GM06990 (cell line): Measurements from ENCODE around the gene HOXA11.

Experiments
- DNase-seq: peaks from one replicate; pipeline ENCODE4 v3.0.0-alpha.2; 2011; ENCODE audit not compliant: insufficient read length; ENCODE audit errors: extremely low read depth
- H3K27me3 ChIP-seq: replicated peaks from 2 replicates; pipeline ENCODE4 v1.6.0; 2011; ENCODE audit warnings: low read length; ENCODE audit not compliant: control insufficient read depth, insufficient read depth
- H3K36me3 ChIP-seq: 2 replicates; pipeline ENCODE4 v1.5.1; 2011; ENCODE audit warnings: low read length; ENCODE audit not compliant: control insufficient read depth, insufficient read depth
- H3K4me3 ChIP-seq: replicated peaks from 2 replicates; pipeline ENCODE4 v1.5.1; 2011; ENCODE audit warnings: low read depth, mild to moderate bottlenecking, control low read depth, low read length
- CTCF ChIP-seq: IDR thresholded peaks from 2 replicates; pipeline ENCODE4 v1.5.1; 2011; ENCODE audit warnings: low read length, control low read depth, mild to moderate bottlenecking, inconsistent platforms; ENCODE audit not compliant: insufficient read depth, poor library complexity, severe bottlenecking

The HOXA11 gene

GRCh38 chr7:27159266-27160144, 25.5 kb downstream of the HOXA11 start:
- H3K36me3 ChIP-seq: no peaks in the 10 kb centered on the region
- TF ChIP-seq CTCF: no peak
- H3K4me3 ChIP-seq: no peak overlapping the region; the same call in 1 of the 2 replicates
- no peak for DNase-seq
- peaks cover 2% of the 10 kb centered on the region for H3K27me3 ChIP-seq

GRCh38 chr7:27158436-27159265, 26.4 kb downstream of the HOXA11 start:
- no peak for TF ChIP-seq CTCF
- Histone ChIP-seq H3K27me3 (peaks cover 2% of the 10 kb centered on the region), H3K36me3 (no peaks in the 10 kb centered on the region), H3K4me3 (no peak overlapping the region)
- no peak for DNase-seq

GRCh38 chr7:27157702-27158431, 27.2 kb downstream of the HOXA11 start:
- Histone ChIP-seq H3K27me3 (peaks cover 2% of the 10 kb centered on the region), H3K36me3 (no peaks in the 10 kb centered on the region), H3K4me3 (no peak overlapping the region)
- no peak for DNase-seq
- TF ChIP-seq CTCF: no peak

- H3K4me3 ChIP-seq: no peak overlapping the region; the same call in 1 of the 2 replicates
- peaks cover 2% of the 10 kb centered on the region for H3K27me3 ChIP-seq
- DNase-seq: no peak
Observed at GRCh38 chr7:27156916-27157701, 27.9 kb downstream of the HOXA11 start.

More at GRCh38 chr7:27156916-27157701, 27.9 kb downstream of the HOXA11 start:
- no peak for TF ChIP-seq CTCF
- no peaks in the 10 kb centered on the region for H3K36me3 ChIP-seq
